Panc1 (cell line): Measurements from ENCODE around the gene DNER. TPM values are rescaled to one million over a fixed set of nuclear protein-coding genes. Genes with fewer than 3 reads are reported as not detected.

Experiments
- ATAC-seq: fragments of 200-7000 bp; cut with Tn5 transposase; 2 replicates; pipeline ENCODE4 v1.9.1; 2020; ENCODE audit warnings: mild to moderate bottlenecking, moderate library complexity
- BruUV-seq: library from RNA; stranded (reverse); fragments of 400-500 nt; replicated peaks from 2 replicates; lab custom pipeline; 2021; lab: Mats Ljungman, UMichigan
- CTCF ChIA-PET: fragments of 300-600 bp; sonication (Branson Sonifier 250); formaldehyde crosslinking; loops from one replicate; lab custom pipeline; 2022; ENCODE audit warnings: antibody characterized with exemption; lab: Charles Lee
- POLR2A ChIA-PET: fragments of 300-600 bp; sonication (Branson Sonifier 250); formaldehyde crosslinking; loops from one replicate; lab custom pipeline; 2022; ENCODE audit warnings: antibody characterized with exemption; lab: Charles Lee
- DNase-seq: peaks from one replicate; pipeline ENCODE4 v3.0.0-alpha.2; 2010; ENCODE audit warnings: low read depth, low spot score
- H3K27ac ChIP-seq: 2 replicates; pipeline ENCODE4 v1.5.1; 2011; ENCODE audit warnings: mild to moderate bottlenecking, low read length, inconsistent platforms
- H3K27me3 ChIP-seq: fragments of 200-500 bp; sonication (Bioruptor generic); 2 replicates; pipeline ENCODE4 v1.6.0; 2014; ENCODE audit warnings: low read length, inconsistent platforms; ENCODE audit not compliant: control insufficient read depth, insufficient read depth
- H3K36me3 ChIP-seq: fragments of 200-500 bp; sonication (Bioruptor generic); 2 replicates; pipeline ENCODE4 v1.5.1; 2014; ENCODE audit warnings: inconsistent platforms, mild to moderate bottlenecking, low read length, moderate library complexity; ENCODE audit not compliant: control insufficient read depth, insufficient read depth
- H3K4me1 ChIP-seq: 2 replicates; pipeline ENCODE4 v1.5.1; 2011; ENCODE audit warnings: inconsistent platforms, mild to moderate bottlenecking, low read length, moderate library complexity; ENCODE audit not compliant: control insufficient read depth, insufficient read depth
- H3K4me3 ChIP-seq, 2 experiments: 2 replicates each; pipeline ENCODE4 v1.5.1; 2011 to 2012; ENCODE audit warnings: low read depth in 2 of 2, low read length in 2 of 2, mild to moderate bottlenecking in 2 of 2, inconsistent platforms in 1 of 2, moderate library complexity in 1 of 2
- H3K9me3 ChIP-seq: fragments of 200-500 bp; sonication (Bioruptor generic); 2 replicates; pipeline ENCODE4 v1.5.1; 2014; ENCODE audit warnings: low read depth, mild to moderate bottlenecking, inconsistent platforms, low read length, moderate library complexity; ENCODE audit not compliant: control insufficient read depth, insufficient read depth
- POLR2AphosphoS5 ChIP-seq: IDR thresholded peaks from 2 replicates; pipeline ENCODE4 v1.6.1; 2012; ENCODE audit warnings: mild to moderate bottlenecking, low read depth, low read length, moderate library complexity
- SIN3A ChIP-seq: IDR thresholded peaks from 2 replicates; pipeline ENCODE4 v1.6.1; 2012; ENCODE audit warnings: low read depth, mild to moderate bottlenecking, low read length, moderate library complexity, borderline replicate concordance; ENCODE audit not compliant: insufficient read depth
- TCF7L2 ChIP-seq: IDR thresholded peaks from 2 replicates; pipeline ENCODE4 v1.6.1; 2011; ENCODE audit warnings: mild to moderate bottlenecking, low read depth, low read length, inconsistent platforms
- in situ Hi-C: cut with HindIII; loops from 2 replicates; pipeline ENCODE4 v1.10.0; 2016; ENCODE audit warnings: low sequenced_read_pairs, low pct_unique_long_range_greater_than_20kb
- intact Hi-C: fragments of 100-400 bp; cut with micrococcal nuclease; formaldehyde crosslinking; loops from one replicate; pipeline ENCODE4 v1.10.0; 2022; ENCODE audit not compliant: unreplicated experiment
- total RNA-seq: library from RNA; stranded (reverse); gene quantifications from one replicate; pipeline ENCODE4 v1.2.1, GENCODE V29; 2021; ENCODE audit not compliant: unreplicated experiment
- TF ChIP-seq, protein P1 (sequence below): fragments of 450-650 bp; IDR thresholded peaks from 2 replicates; pipeline ENCODE4 v1.5.1; 2017; ENCODE audit warnings: mild to moderate bottlenecking
- TF ChIP-seq, protein P2 (sequence below), 2 experiments: IDR thresholded peaks; 2 replicates each; pipeline ENCODE4 v1.6.1; 2011 to 2012; ENCODE audit warnings: low read depth in 2 of 2, control low read depth in 1 of 2, low read length in 1 of 2, mild to moderate bottlenecking in 1 of 2, moderate library complexity in 1 of 2; ENCODE audit not compliant: insufficient read depth in 1 of 2

DNER gene
- total RNA-seq, 1 experiment from 2014 or later = 0.31 TPM

DNA sequence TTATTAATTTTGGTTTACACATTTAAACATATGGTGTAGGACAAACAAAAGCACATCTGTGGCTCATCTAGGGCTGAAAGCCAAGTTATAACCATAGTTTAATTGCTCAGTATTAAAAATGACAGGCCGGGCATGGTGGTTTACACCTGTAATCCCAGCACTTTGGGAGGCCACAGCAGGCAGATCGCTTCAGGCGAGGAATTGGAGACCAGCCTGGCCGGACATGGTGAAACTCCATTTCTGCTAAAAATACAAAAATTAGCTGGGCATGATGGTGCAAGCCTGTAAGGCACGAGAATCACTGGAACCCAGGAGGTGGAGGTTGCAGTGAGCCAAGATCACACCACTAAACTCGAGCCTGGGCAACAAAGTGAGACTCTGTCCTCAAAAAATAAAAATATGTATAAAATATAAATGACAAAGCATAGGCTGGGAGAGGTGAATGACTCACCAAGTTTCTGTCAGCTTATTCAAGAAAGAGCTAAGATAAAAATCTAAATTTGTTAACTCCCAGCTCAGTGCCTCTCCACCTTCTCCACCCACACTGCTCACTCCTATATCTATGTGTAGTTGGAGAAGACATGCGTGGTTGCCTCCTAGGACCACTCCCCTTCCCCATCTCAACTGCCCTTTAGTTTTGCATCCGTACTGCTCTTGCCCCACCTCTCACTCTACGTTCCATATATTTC is 364.1 kb downstream of the DNER start:
- no peaks in the 10 kb centered on the region for H3K9me3 ChIP-seq
- in situ Hi-C loops = no loop called here
- H3K4me3 ChIP-seq = no peak overlapping the region
- ATAC-seq (no peak), DNase-seq (no peak)
- H3K4me1 ChIP-seq = no peaks in the 10 kb centered on the region
- ChIA-PET CTCF (no interaction called here), POLR2A (no interaction called here)
- intact Hi-C loops = no loop called here
- no TSS peak for BruUV-seq
- H3K27me3 ChIP-seq = no peaks in the 10 kb centered on the region
- H3K27ac ChIP-seq = no peak overlapping the region
- TF ChIP-seq, protein P1, sequence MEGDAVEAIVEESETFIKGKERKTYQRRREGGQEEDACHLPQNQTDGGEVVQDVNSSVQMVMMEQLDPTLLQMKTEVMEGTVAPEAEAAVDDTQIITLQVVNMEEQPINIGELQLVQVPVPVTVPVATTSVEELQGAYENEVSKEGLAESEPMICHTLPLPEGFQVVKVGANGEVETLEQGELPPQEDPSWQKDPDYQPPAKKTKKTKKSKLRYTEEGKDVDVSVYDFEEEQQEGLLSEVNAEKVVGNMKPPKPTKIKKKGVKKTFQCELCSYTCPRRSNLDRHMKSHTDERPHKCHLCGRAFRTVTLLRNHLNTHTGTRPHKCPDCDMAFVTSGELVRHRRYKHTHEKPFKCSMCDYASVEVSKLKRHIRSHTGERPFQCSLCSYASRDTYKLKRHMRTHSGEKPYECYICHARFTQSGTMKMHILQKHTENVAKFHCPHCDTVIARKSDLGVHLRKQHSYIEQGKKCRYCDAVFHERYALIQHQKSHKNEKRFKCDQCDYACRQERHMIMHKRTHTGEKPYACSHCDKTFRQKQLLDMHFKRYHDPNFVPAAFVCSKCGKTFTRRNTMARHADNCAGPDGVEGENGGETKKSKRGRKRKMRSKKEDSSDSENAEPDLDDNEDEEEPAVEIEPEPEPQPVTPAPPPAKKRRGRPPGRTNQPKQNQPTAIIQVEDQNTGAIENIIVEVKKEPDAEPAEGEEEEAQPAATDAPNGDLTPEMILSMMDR = no peak
- TF ChIP-seq SIN3A (no peak), POLR2AphosphoS5 (no peak), TCF7L2 (no peak)
- TF ChIP-seq, protein P2, sequence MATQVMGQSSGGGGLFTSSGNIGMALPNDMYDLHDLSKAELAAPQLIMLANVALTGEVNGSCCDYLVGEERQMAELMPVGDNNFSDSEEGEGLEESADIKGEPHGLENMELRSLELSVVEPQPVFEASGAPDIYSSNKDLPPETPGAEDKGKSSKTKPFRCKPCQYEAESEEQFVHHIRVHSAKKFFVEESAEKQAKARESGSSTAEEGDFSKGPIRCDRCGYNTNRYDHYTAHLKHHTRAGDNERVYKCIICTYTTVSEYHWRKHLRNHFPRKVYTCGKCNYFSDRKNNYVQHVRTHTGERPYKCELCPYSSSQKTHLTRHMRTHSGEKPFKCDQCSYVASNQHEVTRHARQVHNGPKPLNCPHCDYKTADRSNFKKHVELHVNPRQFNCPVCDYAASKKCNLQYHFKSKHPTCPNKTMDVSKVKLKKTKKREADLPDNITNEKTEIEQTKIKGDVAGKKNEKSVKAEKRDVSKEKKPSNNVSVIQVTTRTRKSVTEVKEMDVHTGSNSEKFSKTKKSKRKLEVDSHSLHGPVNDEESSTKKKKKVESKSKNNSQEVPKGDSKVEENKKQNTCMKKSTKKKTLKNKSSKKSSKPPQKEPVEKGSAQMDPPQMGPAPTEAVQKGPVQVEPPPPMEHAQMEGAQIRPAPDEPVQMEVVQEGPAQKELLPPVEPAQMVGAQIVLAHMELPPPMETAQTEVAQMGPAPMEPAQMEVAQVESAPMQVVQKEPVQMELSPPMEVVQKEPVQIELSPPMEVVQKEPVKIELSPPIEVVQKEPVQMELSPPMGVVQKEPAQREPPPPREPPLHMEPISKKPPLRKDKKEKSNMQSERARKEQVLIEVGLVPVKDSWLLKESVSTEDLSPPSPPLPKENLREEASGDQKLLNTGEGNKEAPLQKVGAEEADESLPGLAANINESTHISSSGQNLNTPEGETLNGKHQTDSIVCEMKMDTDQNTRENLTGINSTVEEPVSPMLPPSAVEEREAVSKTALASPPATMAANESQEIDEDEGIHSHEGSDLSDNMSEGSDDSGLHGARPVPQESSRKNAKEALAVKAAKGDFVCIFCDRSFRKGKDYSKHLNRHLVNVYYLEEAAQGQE (IDR thresholded peaks at IDR 0.05; ENCODE audit: insufficient read depth in 1 of 2, low read depth in 2 of 2, low read length in 1 of 2) = no peak
- no peaks in the 10 kb centered on the region for H3K36me3 ChIP-seq

DNA sequence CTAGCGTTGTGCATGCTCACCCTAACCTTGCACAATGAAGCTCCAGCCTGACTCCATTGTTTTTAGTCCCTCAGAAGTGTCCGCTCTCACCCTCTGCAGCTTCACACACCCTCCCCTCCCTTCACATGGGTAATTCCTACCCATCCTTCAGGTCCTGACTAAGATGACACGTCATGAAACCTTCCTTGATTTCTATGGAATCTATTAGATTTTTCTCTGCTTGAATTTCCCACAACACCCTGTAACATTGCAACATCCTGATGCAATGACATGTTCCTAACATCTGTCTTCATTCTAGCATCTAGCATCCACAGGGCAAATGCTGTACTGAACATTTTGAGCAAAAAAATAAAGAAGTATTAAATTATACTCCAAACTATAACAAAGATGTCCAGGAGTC is 366.2 kb downstream of the DNER start:
- Histone ChIP-seq H3K9me3 (no peaks in the 10 kb centered on the region), H3K4me1 (no peaks in the 10 kb centered on the region), H3K27me3 (no peaks in the 10 kb centered on the region), H3K36me3 (no peaks in the 10 kb centered on the region), H3K4me3 (no peak overlapping the region), H3K27ac (no peak overlapping the region)
- ATAC-seq (no peak), DNase-seq (no peak)
- in situ Hi-C loops (no loop called here), intact Hi-C loops (no loop called here)
- POLR2A ChIA-PET = no interaction called here
- TF ChIP-seq, protein P2 (IDR thresholded peaks at IDR 0.05; ENCODE audit: insufficient read depth in 1 of 2, low read depth in 2 of 2, low read length in 1 of 2) = no peak
- TF ChIP-seq, protein P1 = no peak
- TF ChIP-seq POLR2AphosphoS5 = no peak
- no peak for TF ChIP-seq TCF7L2
- TF ChIP-seq SIN3A = no peak
- BruUV-seq = no TSS peak
- CTCF ChIA-PET = no interaction called here
